ENCODE results near the gene KCTD8. TPM values are rescaled to one million over a fixed set of nuclear protein-coding genes. Genes with fewer than 3 reads are reported as not detected.

Gene KCTD8
- total RNA-seq, 2 experiments from 2014 or later = not detected

GRCh38 chr4:44160776-44161367, 287.7 kb downstream of the KCTD8 start:
- Mint-ChIP-seq H3K4me1 (ENCODE audit: low read depth) (no peaks in the 10 kb centered on the region), H3K4me3 (no peak overlapping the region), H3K9me3 (peaks cover 3% of the 10 kb centered on the region), H3K27ac (no peak overlapping the region), H3K36me3 (ENCODE audit: low read depth) (no peaks in the 10 kb centered on the region), H3K27me3 (no peaks in the 10 kb centered on the region)
- H3K36me3 ChIP-seq (ENCODE audit: insufficient read depth, low read length) = no peaks in the 10 kb centered on the region
- H3K4me1 ChIP-seq (ENCODE audit: insufficient read depth, low read length) = no peaks in the 10 kb centered on the region
- H3K4me3 ChIP-seq (ENCODE audit: low read length) = no peak overlapping the region
- POLR2A ChIA-PET = no interaction called here
- H3K9me3 ChIP-seq (ENCODE audit: control insufficient read depth in 1 of 2, insufficient read depth in 1 of 2, low read length in 2 of 2) = no peaks in the 10 kb centered on the region
- no peak for ATAC-seq (ENCODE audit: poor library complexity)
- no peaks in the 10 kb centered on the region for H3K27me3 ChIP-seq (ENCODE audit: control insufficient read depth in 1 of 2, insufficient read depth in 2 of 2, low read length in 2 of 2)
- TF ChIP-seq CTCF (IDR thresholded peaks at IDR 0.05) = no peak
- H3K27ac ChIP-seq (ENCODE audit: low read depth in 1 of 2, low read length in 2 of 2) = no peak overlapping the region
- intact Hi-C loops (cut with DNase I, micrococcal nuclease) = no loop called here
- DNase-seq = no peak
- CTCF ChIA-PET = no interaction called here

GRCh38 chr4:44159991-44160390, 288.6 kb downstream of the KCTD8 start:
- no peaks in the 10 kb centered on the region for H3K4me1 ChIP-seq (ENCODE audit: insufficient read depth, low read length)
- Mint-ChIP-seq H3K4me3 (no peak overlapping the region), H3K27me3 (no peaks in the 10 kb centered on the region), H3K4me1 (ENCODE audit: low read depth) (no peaks in the 10 kb centered on the region), H3K9me3 (peaks cover 4% of the 10 kb centered on the region), H3K36me3 (ENCODE audit: low read depth) (no peaks in the 10 kb centered on the region), H3K27ac (no peak overlapping the region)
- no peak for DNase-seq
- H3K27ac ChIP-seq (ENCODE audit: low read depth in 1 of 2, low read length in 2 of 2) = no peak overlapping the region
- POLR2A ChIA-PET = no interaction called here
- ATAC-seq (ENCODE audit: poor library complexity) = no peak
- no peak overlapping the region for H3K4me3 ChIP-seq (ENCODE audit: low read length)
- no peak for TF ChIP-seq CTCF (IDR thresholded peaks at IDR 0.05)
- CTCF ChIA-PET = no interaction called here
- intact Hi-C loops (cut with DNase I, micrococcal nuclease) = no loop called here
- H3K27me3 ChIP-seq (ENCODE audit: control insufficient read depth in 1 of 2, insufficient read depth in 2 of 2, low read length in 2 of 2) = no peaks in the 10 kb centered on the region
- no peaks in the 10 kb centered on the region for H3K36me3 ChIP-seq (ENCODE audit: insufficient read depth, low read length)
- H3K9me3 ChIP-seq (ENCODE audit: control insufficient read depth in 1 of 2, insufficient read depth in 1 of 2, low read length in 2 of 2) = no peaks in the 10 kb centered on the region

GRCh38 chr4:44157611-44158277, 290.9 kb downstream of the KCTD8 start:
- Histone ChIP-seq H3K27ac (ENCODE audit: low read depth in 1 of 2, low read length in 2 of 2) (no peak overlapping the region), H3K4me1 (ENCODE audit: insufficient read depth, low read length) (no peaks in the 10 kb centered on the region), H3K27me3 (ENCODE audit: control insufficient read depth in 1 of 2, insufficient read depth in 2 of 2, low read length in 2 of 2) (no peaks in the 10 kb centered on the region), H3K4me3 (ENCODE audit: low read length) (no peak overlapping the region), H3K36me3 (ENCODE audit: insufficient read depth, low read length) (no peaks in the 10 kb centered on the region), H3K9me3 (ENCODE audit: control insufficient read depth in 1 of 2, insufficient read depth in 1 of 2, low read length in 2 of 2) (no peaks in the 10 kb centered on the region)
- Mint-ChIP-seq H3K4me3 (no peak overlapping the region), H3K27ac (no peak overlapping the region), H3K27me3 (no peaks in the 10 kb centered on the region), H3K4me1 (ENCODE audit: low read depth) (no peaks in the 10 kb centered on the region), H3K36me3 (ENCODE audit: low read depth) (no peaks in the 10 kb centered on the region), H3K9me3 (peaks cover 11% of the 10 kb centered on the region)
- DNase-seq = no peak
- ATAC-seq (ENCODE audit: poor library complexity) = no peak
- no peak for TF ChIP-seq CTCF (IDR thresholded peaks at IDR 0.05)
- CTCF ChIA-PET = no interaction called here
- intact Hi-C loops (cut with DNase I, micrococcal nuclease) = no loop called here
- POLR2A ChIA-PET = no interaction called here
